HG02870 (cell line): ENCODE results near the gene BAIAP2L1.
"Not testable (repeated sequence)": the region's sequence is repeated elsewhere in the genome, so short reads cannot be mapped to it uniquely, and the experiment has no call there.

Source experiments
- ATAC-seq: cut with Tn5 transposase; IDR thresholded peaks from one replicate; pipeline ENCODE4 v1.9.1; 2021; ENCODE audit warnings: mild to moderate bottlenecking, moderate library complexity; ENCODE audit not compliant: unreplicated experiment

BAIAP2L1 gene

DNA sequence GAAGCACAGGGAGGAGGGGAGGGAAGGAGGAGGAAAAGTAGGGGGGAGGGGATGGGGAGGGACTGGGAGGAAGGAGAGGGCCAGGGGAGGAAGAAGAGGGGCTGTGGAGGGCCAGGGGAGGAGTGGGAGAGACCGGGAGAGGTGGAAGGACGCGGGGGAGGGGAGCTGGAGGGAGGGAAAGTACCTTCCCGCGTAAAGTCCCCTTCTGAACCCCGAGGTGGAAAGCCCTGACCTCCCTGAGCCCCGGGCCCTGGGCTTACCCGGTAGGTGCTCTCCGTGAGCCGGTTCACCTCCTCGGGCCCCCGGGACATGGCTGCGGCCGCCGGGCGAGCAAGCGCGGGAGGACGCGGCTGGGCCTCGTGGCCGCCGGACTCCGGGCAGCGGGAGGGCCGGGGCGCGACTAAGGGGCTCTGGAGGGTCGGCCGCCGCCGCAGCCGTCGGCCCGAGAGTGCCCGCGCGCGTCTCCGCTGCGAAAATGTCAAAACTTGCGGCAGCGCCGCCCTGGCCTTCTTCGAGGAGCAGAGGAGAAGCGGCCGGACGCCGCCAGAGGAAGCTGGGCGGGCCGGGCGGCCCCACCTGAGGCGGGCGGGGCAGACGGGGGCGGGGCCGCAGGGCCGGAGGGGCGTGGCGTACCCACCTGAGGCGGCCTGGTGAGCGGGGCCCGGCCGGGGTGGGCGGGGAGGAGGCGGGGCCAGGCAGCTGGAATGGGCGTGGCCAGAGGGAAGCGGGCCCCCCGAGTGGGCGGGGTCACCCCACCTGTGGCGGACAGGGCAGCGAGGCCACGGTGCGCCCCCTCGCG lies at the start of gene BAIAP2L1:
Gene BAIAP2L1, minus strand, starts transcription at position 549 of the 799 bp plus-strand sequence. Its CDS starts 238 bp downstream, at position 311.
- peak; percentile 75 for ATAC-seq

- no peak for ATAC-seq
Observed at GRCh38 chr7:98448766-98449165, 47.9 kb upstream of the BAIAP2L1 start.

- ATAC-seq, result not testable (repeated sequence)
Observed at GRCh38 chr7:98440992-98441391, 40.1 kb upstream of the BAIAP2L1 start.

GRCh38 chr7:98439484-98439883 lies 38.6 kb upstream of the BAIAP2L1 start:
- ATAC-seq, result no peak

- ATAC-seq, result no peak
Observed at GRCh38 chr7:98434087-98434486, 33.2 kb upstream of the BAIAP2L1 start.

DNA sequence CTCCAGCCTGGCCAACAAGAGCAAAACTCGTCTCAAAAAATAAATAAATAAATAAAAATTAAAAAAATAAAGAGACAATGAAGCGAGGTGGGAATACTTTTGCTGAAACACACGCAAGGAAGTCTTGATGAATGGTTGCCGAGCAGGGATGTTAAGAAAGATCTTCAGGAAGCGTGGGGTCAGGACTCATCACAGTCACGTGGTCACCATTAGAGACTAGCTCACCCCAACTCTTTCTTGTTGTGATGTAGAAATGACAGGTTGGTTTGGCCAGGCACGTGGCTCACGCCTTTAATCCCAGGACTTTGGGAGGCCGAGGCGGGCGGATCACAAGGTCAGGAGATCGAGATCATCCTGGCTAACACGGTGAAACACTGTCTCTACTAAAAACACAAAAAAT lies 28.9 kb upstream of the BAIAP2L1 start:
- no peak for ATAC-seq

- ATAC-seq, result no peak
Observed at GRCh38 chr7:98423043-98423442, 22.2 kb upstream of the BAIAP2L1 start.

GRCh38 chr7:98420966-98421612 lies 20.2 kb upstream of the BAIAP2L1 start:
- ATAC-seq, result no peak

DNA sequence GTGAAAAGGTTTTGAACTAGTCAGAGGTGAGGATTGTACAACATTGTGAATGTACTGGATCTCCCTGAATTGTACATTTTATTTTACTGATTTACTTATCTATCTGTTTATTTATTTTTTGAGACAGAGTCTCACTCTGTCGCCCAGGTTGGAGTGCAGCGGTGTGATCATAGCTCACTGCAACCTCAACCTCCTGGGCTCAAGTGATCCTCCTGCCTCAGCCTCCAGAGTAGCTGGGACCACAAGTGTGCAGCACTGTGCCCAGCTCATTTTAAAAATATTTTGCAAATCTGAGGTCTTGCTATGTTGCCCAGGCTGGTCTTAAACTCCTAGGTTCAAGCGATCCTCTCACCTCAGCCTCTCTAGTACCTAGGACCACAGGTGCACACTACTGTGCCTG lies 19.1 kb upstream of the BAIAP2L1 start:
- ATAC-seq, result not testable (repeated sequence)

- not testable (repeated sequence) for ATAC-seq
Observed at GRCh38 chr7:98419316-98419691, 18.4 kb upstream of the BAIAP2L1 start.

GRCh38 chr7:98418636-98419315 lies 17.9 kb upstream of the BAIAP2L1 start:
- no peak for ATAC-seq

DNA sequence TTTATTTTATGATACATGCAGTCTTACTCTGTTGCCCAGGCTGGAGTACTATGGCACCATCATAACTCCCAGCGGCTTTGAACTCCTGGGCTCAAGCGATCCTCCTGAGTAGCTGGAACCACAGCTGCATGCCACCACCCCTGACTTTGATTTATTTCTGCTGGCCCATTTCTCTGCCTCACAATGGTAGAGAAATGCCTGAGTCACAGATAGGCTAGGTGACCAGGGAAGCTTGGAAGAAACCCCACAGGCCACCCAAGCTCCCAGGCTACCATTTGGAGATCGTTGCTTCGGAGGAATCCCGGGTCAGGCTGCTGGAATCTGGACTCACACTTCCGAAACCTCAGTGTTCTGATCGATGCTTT lies 17.4 kb upstream of the BAIAP2L1 start:
- no peak for ATAC-seq

DNA sequence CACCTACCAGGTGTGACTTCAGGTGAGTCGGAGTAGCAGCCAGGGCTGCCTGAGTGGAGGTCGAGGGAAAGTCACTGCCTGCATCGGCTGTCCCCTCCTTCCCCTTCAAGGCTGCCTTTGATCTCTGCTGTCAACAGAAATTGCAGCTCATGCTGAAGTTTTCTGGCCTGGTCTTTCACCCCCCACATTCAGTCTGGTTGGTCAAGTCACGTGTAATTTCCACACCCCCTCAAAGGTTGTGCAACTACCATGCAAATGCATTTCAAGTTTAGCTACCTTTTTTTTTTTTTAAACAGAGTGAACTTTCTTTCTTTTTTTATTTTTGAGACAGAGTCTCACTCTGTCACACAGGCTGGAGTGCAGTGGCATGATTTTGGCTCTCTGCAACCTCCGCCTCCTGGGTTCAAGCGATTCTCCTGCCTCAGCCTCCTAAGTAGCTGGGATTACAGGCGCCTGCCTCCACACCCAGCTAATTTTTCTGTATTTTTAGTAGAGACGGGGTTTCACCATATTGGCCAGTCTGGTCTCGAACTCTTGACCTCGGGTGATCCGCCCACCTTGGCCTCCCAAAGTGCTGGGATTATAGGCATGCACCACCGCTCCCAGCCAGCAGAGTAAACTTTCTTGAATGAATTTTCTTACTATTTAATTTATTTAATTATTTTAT lies 16.8 kb upstream of the BAIAP2L1 start:
- ATAC-seq, result not testable (repeated sequence)

- ATAC-seq, result no peak
Observed at GRCh38 chr7:98414205-98414900, 13.5 kb upstream of the BAIAP2L1 start.

DNA sequence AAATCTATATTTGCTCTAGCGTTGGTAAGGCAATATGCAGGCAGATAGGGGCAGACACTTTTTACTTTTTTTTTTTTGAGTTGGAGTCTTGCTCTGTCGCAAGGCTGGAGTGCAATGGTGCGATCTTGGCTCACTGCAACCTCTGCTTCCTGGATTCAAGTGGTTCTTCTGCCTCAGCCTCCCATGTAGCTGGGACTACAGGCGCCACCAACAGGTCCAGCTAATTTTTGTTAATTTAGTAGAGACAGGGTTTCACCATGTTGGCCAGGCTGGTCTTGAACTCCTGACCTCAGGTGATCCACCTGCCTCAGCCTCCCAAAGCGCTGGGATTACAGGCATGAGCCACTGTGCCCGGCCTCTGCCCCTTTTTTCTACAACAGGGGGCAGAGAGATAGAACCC lies 12.8 kb upstream of the BAIAP2L1 start:
- ATAC-seq, result not testable (repeated sequence)

- ATAC-seq, result no peak
Observed at GRCh38 chr7:98409843-98410242, 9.0 kb upstream of the BAIAP2L1 start.

- ATAC-seq, result not testable (repeated sequence)
Observed at GRCh38 chr7:98408146-98408545, 7.3 kb upstream of the BAIAP2L1 start.

DNA sequence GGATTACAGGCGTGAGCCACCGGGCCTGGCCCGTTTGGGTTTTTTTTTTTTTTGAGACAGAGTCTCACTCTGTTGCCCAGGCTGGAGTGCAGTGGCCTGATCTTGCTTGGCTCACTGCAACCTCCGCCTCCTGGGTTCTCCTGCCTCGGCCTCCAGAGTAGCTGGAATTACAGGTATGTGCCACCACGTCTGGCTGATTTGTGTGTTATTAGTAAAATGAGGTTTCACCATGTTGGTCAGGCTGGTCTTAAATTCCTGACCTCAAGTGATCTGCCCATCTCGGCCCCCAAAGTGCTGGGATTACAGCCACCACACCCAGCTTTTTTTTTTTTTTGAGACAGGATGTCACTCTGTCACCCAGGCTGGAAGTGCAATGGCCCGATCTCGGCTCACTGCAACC lies 5.9 kb upstream of the BAIAP2L1 start:
- no peak for ATAC-seq

DNA sequence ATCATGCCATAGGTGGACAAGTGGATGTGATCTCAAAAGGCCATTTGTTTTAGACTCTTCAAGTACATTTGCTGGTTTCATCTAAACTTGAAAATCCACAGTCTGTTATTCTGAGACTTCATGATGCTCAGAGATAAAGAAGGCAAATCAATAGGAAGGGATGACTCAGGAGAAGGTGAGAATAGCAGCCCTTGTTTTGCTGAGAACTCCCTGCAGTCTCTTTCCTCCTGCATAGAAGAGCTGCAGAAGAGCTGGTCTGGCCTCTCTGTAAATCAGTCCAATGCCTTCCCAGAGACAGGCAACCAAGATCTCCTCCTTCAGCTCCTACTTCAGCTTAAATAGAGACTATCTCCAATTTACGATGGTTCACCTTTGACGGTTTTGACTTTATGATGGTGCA lies 4.0 kb upstream of the BAIAP2L1 start:
- ATAC-seq, result no peak

GRCh38 chr7:98399890-98400541 lies 874 bp downstream of the BAIAP2L1 start:
- ATAC-seq, result no peak
